ENCODE measurements around the gene FADS3.

FADS3 gene

GRCh38 chr11:61834278-61835048 lies 56.9 kb downstream of the FADS3 start:
- DNase-seq (ENCODE audit: low spot score), result no peak

DNA sequence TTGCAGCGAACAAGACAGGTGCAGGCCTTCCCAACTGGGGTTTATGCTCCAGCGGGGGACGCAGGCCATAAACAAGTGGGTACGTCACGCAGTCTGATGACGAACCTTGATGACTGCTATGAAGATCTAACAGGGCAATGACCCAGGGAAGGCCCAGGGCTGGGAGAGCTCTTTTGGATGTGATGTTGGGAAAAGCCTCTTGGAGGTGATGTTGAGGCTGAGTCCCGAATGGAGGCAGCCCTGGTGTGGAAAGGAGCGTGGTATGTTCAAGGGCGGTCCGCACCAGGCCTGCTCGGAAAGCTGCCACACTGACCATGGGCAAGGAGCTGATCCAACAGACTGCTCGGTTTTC lies 57.4 kb downstream of the FADS3 start:
- no peak for DNase-seq (ENCODE audit: low spot score)

DNA sequence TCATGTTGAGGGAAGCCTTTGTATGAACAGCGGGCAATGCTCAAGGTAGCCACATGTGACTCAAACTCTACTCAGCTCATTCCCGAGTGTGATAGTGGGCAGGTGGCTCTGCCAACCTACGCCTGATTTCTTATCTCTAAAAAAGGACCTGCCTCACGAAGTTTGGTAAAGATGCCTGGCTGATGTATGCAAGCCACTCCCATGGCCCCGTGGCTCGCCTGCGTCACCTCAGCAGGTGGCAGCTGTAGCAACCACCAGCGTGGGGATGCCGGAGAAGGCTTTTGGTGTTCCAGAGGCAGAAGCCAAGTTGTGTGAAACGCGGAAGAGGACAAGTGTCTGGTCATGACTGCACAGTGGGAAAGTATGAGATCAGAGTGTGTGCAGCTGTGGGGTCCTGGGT lies 57.9 kb downstream of the FADS3 start:
- DNase-seq (ENCODE audit: low spot score), result no peak

GRCh38 chr11:61832754-61833153 lies 58.6 kb downstream of the FADS3 start:
- DNase-seq (ENCODE audit: low spot score), result no peak

DNA sequence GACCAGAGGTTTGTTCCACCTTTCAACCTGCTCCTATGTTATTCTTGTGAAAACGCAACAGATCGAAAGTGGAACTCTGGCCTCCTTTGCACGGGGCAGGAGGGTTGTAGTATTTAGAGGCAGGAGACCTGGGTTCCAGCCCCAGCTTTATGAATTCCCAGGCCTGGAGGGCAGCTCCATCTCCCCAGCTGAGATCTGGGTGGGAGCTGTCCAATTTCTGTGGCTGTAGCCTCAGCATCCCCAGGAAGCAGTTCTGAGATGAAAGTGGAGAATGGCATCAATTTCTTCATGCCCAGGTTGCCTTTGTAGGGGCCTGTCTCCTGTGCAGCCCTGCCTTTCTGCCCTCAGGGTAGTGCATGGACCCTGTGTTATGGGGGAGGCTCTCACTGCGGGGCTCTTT lies 59.1 kb downstream of the FADS3 start:
- DNase-seq (ENCODE audit: low spot score), result no peak

GRCh38 chr11:61830237-61831105 lies 60.9 kb downstream of the FADS3 start:
- no peak for DNase-seq (ENCODE audit: low spot score)

DNA sequence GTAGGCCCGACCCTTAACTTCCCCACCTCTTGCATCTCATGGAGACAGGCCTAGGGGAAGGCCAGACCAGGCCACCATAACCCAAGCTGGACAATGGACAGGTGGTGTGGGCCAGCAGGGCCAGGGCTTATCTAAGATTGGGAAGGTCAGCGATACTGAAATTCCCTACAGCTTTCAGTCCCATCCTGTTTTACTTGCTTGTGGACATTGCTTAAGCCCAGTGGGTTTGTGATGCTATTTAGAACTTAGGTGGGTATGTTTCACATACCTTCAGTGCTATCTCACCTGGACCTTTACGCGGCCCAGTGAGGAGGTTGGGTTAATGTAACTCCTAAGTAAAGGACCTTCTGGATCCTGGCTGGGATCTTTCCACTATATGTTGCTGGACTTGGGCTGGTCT lies 61.5 kb downstream of the FADS3 start:
- DNase-seq (ENCODE audit: low spot score), result no peak

GRCh38 chr11:61828629-61829407 lies 62.5 kb downstream of the FADS3 start:
- no peak for DNase-seq (ENCODE audit: low spot score)

GRCh38 chr11:61828379-61828628 lies 63.0 kb downstream of the FADS3 start:
- DNase-seq (ENCODE audit: low spot score), result no peak

DNA sequence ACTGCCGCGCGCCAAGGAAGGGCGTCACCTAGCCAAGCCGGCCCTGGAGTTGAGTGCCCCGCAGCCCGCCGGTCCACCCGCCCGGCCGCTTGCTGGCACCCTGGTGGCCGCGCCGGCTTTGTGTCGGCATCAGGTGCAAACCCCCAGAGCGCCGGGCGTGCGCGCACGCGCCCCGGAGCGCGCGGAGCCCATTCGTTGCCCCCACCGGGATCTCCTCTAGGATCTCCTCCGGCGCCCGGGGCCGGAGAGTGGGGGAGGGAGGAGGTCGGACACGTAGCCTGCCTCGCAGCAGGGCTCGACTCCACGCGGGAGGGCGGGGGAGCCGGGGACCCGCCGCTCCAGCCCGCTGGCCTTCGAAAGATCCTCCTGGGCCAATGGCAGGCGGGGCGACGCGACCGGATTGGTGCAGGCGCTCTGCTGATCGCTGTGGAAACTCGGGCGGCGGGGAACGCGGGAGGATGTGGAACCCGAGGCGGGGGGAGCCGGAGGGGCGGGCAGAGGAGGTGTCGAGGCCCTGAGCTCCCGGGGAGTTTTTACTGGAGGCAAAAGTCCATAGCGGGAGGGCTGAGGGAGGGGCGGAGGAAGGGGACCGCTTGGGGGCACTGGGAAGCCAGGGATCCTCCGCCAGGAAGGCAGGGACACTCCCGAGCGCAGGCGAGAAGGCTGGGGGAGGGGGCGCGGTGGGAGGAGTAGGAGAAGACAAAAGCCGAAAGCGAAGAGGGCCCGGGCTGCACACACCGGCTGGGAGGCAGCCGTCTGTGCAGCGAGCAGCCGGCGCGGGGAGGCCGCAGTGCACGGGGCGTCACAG lies 63.6 kb downstream of the FADS3 start, which contains the start of gene FADS2:
TSS of gene FADS2 (plus strand) at position 730 of the 808 bp plus-strand sequence. CDS start 91 bp downstream, outside the sequence.
- no peak for DNase-seq (ENCODE audit: low spot score)

GRCh38 chr11:61826930-61827570 lies 64.3 kb downstream of the FADS3 start:
- DNase-seq (ENCODE audit: low spot score), result no peak

Measured in SW480 (cell line).